Smooth muscle cell (in vitro differentiated cells): ENCODE data around the gene C5orf63. TPM values are rescaled to one million over a fixed set of nuclear protein-coding genes. Genes with fewer than 3 reads are reported as not detected.

Experiments used
- DNase-seq: peaks from one replicate; lab custom pipeline; 2025; ENCODE audit not compliant: unreplicated experiment; lab: John Stamatoyannopoulos, UW
- H2AFZ ChIP-seq: fragments of 200-600 bp; sonication (generic); 2 replicates; pipeline ENCODE4 v1.6.0; 2016; ENCODE audit warnings: antibody characterized with exemption, low read depth, mild to moderate bottlenecking
- H3F3A ChIP-seq: fragments of 200-600 bp; sonication (generic); 2 replicates; pipeline ENCODE4 v1.6.0; 2017; ENCODE audit warnings: antibody characterized with exemption, low read depth
- H3K27ac ChIP-seq: fragments of 200-600 bp; sonication (generic); 2 replicates; pipeline ENCODE4 v1.5.1; 2016; ENCODE audit warnings: low read depth, mild to moderate bottlenecking
- H3K27me3 ChIP-seq: fragments of 200-600 bp; sonication (generic); 2 replicates; pipeline ENCODE4 v1.6.1; 2016; ENCODE audit warnings: low read depth, mild to moderate bottlenecking
- H3K36me3 ChIP-seq: fragments of 200-600 bp; sonication (generic); 2 replicates; pipeline ENCODE4 v1.5.1; 2016; ENCODE audit warnings: low read depth
- H3K4me1 ChIP-seq: fragments of 200-600 bp; sonication (generic); 2 replicates; pipeline ENCODE4 v1.5.1; 2016; ENCODE audit warnings: low read depth
- H3K4me2 ChIP-seq: fragments of 200-600 bp; sonication (generic); 2 replicates; pipeline ENCODE4 v1.6.0; 2016; ENCODE audit warnings: mild to moderate bottlenecking
- H3K4me3 ChIP-seq: fragments of 200-600 bp; sonication (generic); 2 replicates; pipeline ENCODE4 v1.5.1; 2016; ENCODE audit warnings: mild to moderate bottlenecking
- H3K79me2 ChIP-seq: fragments of 200-600 bp; sonication (generic); 2 replicates; pipeline ENCODE4 v1.6.0; 2016; ENCODE audit warnings: low read depth, mild to moderate bottlenecking
- H3K9ac ChIP-seq: fragments of 200-600 bp; sonication (generic); 2 replicates; pipeline ENCODE4 v1.6.0; 2016; ENCODE audit warnings: low read depth
- H3K9me3 ChIP-seq: fragments of 200-600 bp; sonication (generic); replicated peaks from 2 replicates; pipeline ENCODE4 v1.5.1; 2016; ENCODE audit warnings: low read depth
- H4K20me1 ChIP-seq: fragments of 200-600 bp; sonication (generic); 2 replicates; pipeline ENCODE4 v1.6.0; 2016; ENCODE audit warnings: low read depth
- WGBS: methylation state at CpG from one replicate; pipeline ENCODE4 v1.1.7; 2016; ENCODE audit warnings: low lambda C conversion rate; 5-methylcytosine and 5-hydroxymethylcytosine counted together
- polyA plus RNA-seq: library from polyadenylated mRNA; unstranded; fragments of >200 nt; fragmentation: Nextera tagmentation; extraction: Ambion mirVana; gene quantifications from 2 replicates; pipeline ENCODE4 v1.2.1, GENCODE V29; 2016
- total RNA-seq: library from RNA; depleted of rRNA; stranded (reverse); fragments of >200 nt; gene quantifications from 2 replicates; pipeline ENCODE4 v1.2.3, GENCODE V29; 2014
- TF ChIP-seq, protein P1 (sequence below): fragments of 200-600 bp; sonication (generic); IDR thresholded peaks from 2 replicates; pipeline ENCODE4 v1.5.1; 2017; ENCODE audit warnings: borderline replicate concordance, mild to moderate bottlenecking, antibody characterized with exemption; ENCODE audit not compliant: insufficient read depth, poor library complexity, severe bottlenecking

Gene C5orf63
- total and polyA plus RNA-seq, 2 experiments from 2014 or later, result 2.1 TPM; not detected in 1

DNA sequence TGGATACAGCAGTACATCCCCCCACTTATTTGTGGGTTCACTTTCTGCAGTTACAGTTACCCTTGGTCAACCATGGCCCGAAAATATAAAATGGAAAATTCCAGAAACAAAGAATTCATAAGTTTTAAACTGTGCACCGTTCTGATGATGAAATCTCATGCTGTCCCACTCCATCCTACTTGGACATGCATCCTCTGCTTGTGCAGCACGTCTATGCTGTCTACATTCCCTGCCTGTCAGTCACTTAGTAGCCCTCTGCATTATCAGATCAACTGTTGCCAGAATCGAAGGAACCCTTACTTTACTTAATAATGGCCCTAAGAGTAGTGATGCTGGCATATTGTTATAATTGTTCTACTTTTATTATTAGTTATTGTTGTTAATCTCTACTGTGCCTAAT, 57.6 kb downstream of the C5orf63 start:
- H3K79me2 ChIP-seq, result no peaks in the 10 kb centered on the region
- H3K27ac ChIP-seq, result no peak overlapping the region
- no peaks in the 10 kb centered on the region for H4K20me1 ChIP-seq
- H3K9ac ChIP-seq, result no peak overlapping the region
- DNase-seq, result no peak
- no peak overlapping the region for H2AFZ ChIP-seq
- H3K4me3 ChIP-seq, result no peak overlapping the region
- H3K4me1 ChIP-seq, result peaks cover 3% of the 10 kb centered on the region
- H3K9me3 ChIP-seq, result no peaks in the 10 kb centered on the region
- no peaks in the 10 kb centered on the region for H3K36me3 ChIP-seq
- no peaks in the 10 kb centered on the region for H3K27me3 ChIP-seq
- TF ChIP-seq, protein P1, sequence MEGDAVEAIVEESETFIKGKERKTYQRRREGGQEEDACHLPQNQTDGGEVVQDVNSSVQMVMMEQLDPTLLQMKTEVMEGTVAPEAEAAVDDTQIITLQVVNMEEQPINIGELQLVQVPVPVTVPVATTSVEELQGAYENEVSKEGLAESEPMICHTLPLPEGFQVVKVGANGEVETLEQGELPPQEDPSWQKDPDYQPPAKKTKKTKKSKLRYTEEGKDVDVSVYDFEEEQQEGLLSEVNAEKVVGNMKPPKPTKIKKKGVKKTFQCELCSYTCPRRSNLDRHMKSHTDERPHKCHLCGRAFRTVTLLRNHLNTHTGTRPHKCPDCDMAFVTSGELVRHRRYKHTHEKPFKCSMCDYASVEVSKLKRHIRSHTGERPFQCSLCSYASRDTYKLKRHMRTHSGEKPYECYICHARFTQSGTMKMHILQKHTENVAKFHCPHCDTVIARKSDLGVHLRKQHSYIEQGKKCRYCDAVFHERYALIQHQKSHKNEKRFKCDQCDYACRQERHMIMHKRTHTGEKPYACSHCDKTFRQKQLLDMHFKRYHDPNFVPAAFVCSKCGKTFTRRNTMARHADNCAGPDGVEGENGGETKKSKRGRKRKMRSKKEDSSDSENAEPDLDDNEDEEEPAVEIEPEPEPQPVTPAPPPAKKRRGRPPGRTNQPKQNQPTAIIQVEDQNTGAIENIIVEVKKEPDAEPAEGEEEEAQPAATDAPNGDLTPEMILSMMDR, result no peak
- no peaks in the 10 kb centered on the region for H3F3A ChIP-seq
- no peak overlapping the region for H3K4me2 ChIP-seq
- 82% methylated on average over 4 of the region's 4 CpGs for WGBS

GRCh38 chr5:127014573-127014972, 58.7 kb downstream of the C5orf63 start:
- peaks cover 5% of the 10 kb centered on the region for H3K79me2 ChIP-seq
- no peaks in the 10 kb centered on the region for H4K20me1 ChIP-seq
- TF ChIP-seq, protein P1, result no peak
- no peaks in the 10 kb centered on the region for H3K36me3 ChIP-seq
- H3K27ac ChIP-seq, result no peak overlapping the region
- no peak overlapping the region for H3K4me2 ChIP-seq
- DNase-seq, result no peak
- no peaks in the 10 kb centered on the region for H3K27me3 ChIP-seq
- no peak overlapping the region for H3K9ac ChIP-seq
- no peak overlapping the region for H2AFZ ChIP-seq
- no peaks in the 10 kb centered on the region for H3F3A ChIP-seq
- no peaks in the 10 kb centered on the region for H3K9me3 ChIP-seq
- peaks cover 3% of the 10 kb centered on the region for H3K4me1 ChIP-seq
- 98% methylated on average over 1 of the region's 1 CpG for WGBS
- no peak overlapping the region for H3K4me3 ChIP-seq

GRCh38 chr5:127013407-127013806, 59.9 kb downstream of the C5orf63 start:
- Histone ChIP-seq H2AFZ (no peak overlapping the region), H3K27ac (no peak overlapping the region), H3K27me3 (no peaks in the 10 kb centered on the region), H4K20me1 (no peaks in the 10 kb centered on the region), H3K4me1 (peaks cover 3% of the 10 kb centered on the region), H3K4me3 (no peak overlapping the region), H3K36me3 (no peaks in the 10 kb centered on the region), H3K9ac (no peak overlapping the region), H3K79me2 (peaks cover 7% of the 10 kb centered on the region), H3F3A (no peaks in the 10 kb centered on the region), H3K4me2 (no peak overlapping the region), H3K9me3 (no peaks in the 10 kb centered on the region)
- 95% methylated on average over 2 of the region's 2 CpGs for WGBS
- no peak for DNase-seq
- TF ChIP-seq, protein P1, result no peak

GRCh38 chr5:127012916-127013315, 60.4 kb downstream of the C5orf63 start:
- TF ChIP-seq, protein P1, result no peak
- no peaks in the 10 kb centered on the region for H3K27me3 ChIP-seq
- H2AFZ ChIP-seq, result no peak overlapping the region
- H3K4me2 ChIP-seq, result no peak overlapping the region
- no peaks in the 10 kb centered on the region for H4K20me1 ChIP-seq
- no peak overlapping the region for H3K9ac ChIP-seq
- DNase-seq, result no peak
- no peaks in the 10 kb centered on the region for H3K36me3 ChIP-seq
- no peaks in the 10 kb centered on the region for H3F3A ChIP-seq
- peaks cover 3% of the 10 kb centered on the region for H3K4me1 ChIP-seq
- H3K4me3 ChIP-seq, result no peak overlapping the region
- H3K27ac ChIP-seq, result no peak overlapping the region
- H3K9me3 ChIP-seq, result no peaks in the 10 kb centered on the region
- H3K79me2 ChIP-seq, result peaks cover 7% of the 10 kb centered on the region
